Effector memory CD4-positive, alpha-beta T cell (primary cell): ENCODE data around the gene ZC3H4.

Experiments
- DNase-seq, 3 donors: peaks; one replicate each; pipeline ENCODE4 v3.0.0-alpha.2; 2020
- H3K27ac ChIP-seq: 2 replicates; pipeline ENCODE4 v1.7.0; 2013; ENCODE audit warnings: mild to moderate bottlenecking, low read length, moderate library complexity; ENCODE audit not compliant: insufficient read depth, poor library complexity, severe bottlenecking
- H3K27me3 ChIP-seq: replicated peaks from 2 replicates; pipeline ENCODE4 v1.7.0; 2013; ENCODE audit warnings: mild to moderate bottlenecking, low read length; ENCODE audit not compliant: insufficient read depth, control insufficient read depth, poor library complexity, severe bottlenecking
- H3K36me3 ChIP-seq: 2 replicates; pipeline ENCODE4 v1.7.0; 2013; ENCODE audit warnings: mild to moderate bottlenecking, low read length, moderate library complexity; ENCODE audit not compliant: control insufficient read depth, insufficient read depth
- H3K4me1 ChIP-seq: 2 replicates; pipeline ENCODE4 v1.7.0; 2013; ENCODE audit warnings: low read length, mild to moderate bottlenecking; ENCODE audit not compliant: control insufficient read depth, insufficient read depth, poor library complexity, severe bottlenecking
- H3K4me3 ChIP-seq: 2 replicates; pipeline ENCODE4 v1.7.0; 2013; ENCODE audit warnings: low read length, low read depth, mild to moderate bottlenecking; ENCODE audit not compliant: insufficient read depth, poor library complexity, severe bottlenecking
- H3K9me3 ChIP-seq: 2 replicates; pipeline ENCODE4 v1.7.0; 2013; ENCODE audit warnings: mild to moderate bottlenecking, low read length, moderate library complexity; ENCODE audit not compliant: control insufficient read depth

The ZC3H4 gene

GRCh38 chr19:47024502-47024901, 89.1 kb downstream of the ZC3H4 start:
- no peaks in the 10 kb centered on the region for H3K9me3 ChIP-seq
- no peak overlapping the region for H3K4me3 ChIP-seq
- H3K27ac ChIP-seq = no peak overlapping the region
- peaks cover 39% of the 10 kb centered on the region for H3K4me1 ChIP-seq
- no peak for DNase-seq
- H3K27me3 ChIP-seq = peaks cover 60% of the 10 kb centered on the region
- H3K36me3 ChIP-seq = no peaks in the 10 kb centered on the region

DNA sequence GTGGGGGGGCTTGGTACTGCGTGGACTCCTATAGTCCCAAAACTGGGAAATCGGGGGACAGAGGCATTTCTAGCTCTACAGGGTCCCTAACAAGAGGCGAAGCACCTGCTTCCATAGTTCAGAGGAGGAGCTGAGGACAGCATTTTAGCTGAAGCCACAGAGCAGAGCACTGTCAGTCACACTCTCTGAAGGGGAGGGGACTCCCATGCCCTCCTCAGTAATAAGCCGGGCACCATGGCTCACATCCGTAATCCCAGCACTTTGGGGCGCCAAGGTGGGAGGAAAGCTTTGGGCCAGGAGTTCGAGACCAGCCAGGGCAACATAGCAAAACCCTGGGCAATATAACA, 90.2 kb downstream of the ZC3H4 start:
- H3K9me3 ChIP-seq = no peaks in the 10 kb centered on the region
- no peak overlapping the region for H3K4me3 ChIP-seq
- DNase-seq = no peak
- H3K4me1 ChIP-seq = peaks cover 42% of the 10 kb centered on the region
- H3K27me3 ChIP-seq = peaks cover 60% of the 10 kb centered on the region
- no peaks in the 10 kb centered on the region for H3K36me3 ChIP-seq
- H3K27ac ChIP-seq = no peak overlapping the region

- Histone ChIP-seq H3K9me3 (no peaks in the 10 kb centered on the region), H3K4me3 (no peak overlapping the region), H3K36me3 (no peaks in the 10 kb centered on the region), H3K27ac (no peak overlapping the region), H3K27me3 (peaks cover 56% of the 10 kb centered on the region), H3K4me1 (peaks cover 42% of the 10 kb centered on the region)
- no peak for DNase-seq
Observed at GRCh38 chr19:47022541-47023447, 90.8 kb downstream of the ZC3H4 start.

DNA sequence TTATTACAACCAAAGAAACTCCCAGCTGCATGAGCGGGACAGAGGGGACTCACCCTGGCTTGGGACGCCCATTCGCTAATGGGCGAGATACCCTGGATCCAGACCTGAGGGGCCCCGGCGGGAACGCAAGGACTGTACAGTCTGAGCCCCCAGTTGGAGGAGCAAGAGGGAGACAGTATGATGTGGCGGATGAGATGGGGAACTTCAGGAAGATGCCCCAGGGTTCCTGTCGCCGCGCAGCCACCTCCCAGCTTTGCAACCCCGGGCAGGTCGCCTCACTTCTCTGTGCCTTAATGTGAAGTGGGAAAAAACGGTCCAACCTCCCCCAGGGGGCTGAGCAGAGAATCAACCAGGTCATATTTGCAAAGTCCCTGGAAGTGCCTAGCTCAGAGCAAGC, 91.4 kb downstream of the ZC3H4 start:
- H3K36me3 ChIP-seq = no peaks in the 10 kb centered on the region
- H3K9me3 ChIP-seq = no peaks in the 10 kb centered on the region
- H3K4me3 ChIP-seq = no peak overlapping the region
- no peak for DNase-seq
- H3K27ac ChIP-seq = no peak overlapping the region
- H3K27me3 ChIP-seq = peaks cover 52% of the 10 kb centered on the region
- peaks cover 42% of the 10 kb centered on the region for H3K4me1 ChIP-seq

- Histone ChIP-seq H3K36me3 (no peaks in the 10 kb centered on the region), H3K9me3 (no peaks in the 10 kb centered on the region), H3K4me3 (no peak overlapping the region), H3K27me3 (peaks cover 49% of the 10 kb centered on the region), H3K4me1 (peaks cover 42% of the 10 kb centered on the region), H3K27ac (no peak overlapping the region)
- DNase-seq = no peak
Observed at GRCh38 chr19:47021536-47022139, 91.9 kb downstream of the ZC3H4 start.

DNA sequence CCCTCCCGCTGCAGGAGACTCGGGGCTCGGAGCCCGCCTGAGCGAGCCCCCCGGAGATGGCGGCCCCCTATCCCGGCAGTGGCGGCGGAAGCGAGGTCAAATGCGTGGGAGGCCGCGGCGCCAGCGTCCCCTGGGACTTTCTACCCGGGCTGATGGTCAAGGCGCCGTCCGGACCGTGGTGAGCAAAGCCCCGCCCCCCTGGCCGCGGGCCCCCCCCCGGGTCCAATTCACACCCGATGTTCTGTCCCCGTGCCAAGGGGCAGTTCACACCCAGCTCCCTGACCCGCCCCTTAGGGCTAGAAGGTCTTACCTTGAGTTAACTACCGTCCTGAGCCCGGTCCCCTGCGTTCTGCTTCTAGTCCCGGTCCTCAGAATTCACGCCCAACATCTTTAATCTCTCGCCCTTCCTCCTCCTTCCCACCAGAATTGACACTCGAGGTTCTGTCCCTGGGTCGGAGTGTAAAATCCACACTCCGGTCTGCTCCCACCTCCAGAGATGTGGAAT, 92.5 kb downstream of the ZC3H4 start:
- H3K4me3 ChIP-seq = peak overlapping the region; percentile 39
- no peaks in the 10 kb centered on the region for H3K36me3 ChIP-seq
- DNase-seq = no peak
- H3K27me3 ChIP-seq = peaks cover 49% of the 10 kb centered on the region
- no peak overlapping the region for H3K27ac ChIP-seq
- no peaks in the 10 kb centered on the region for H3K9me3 ChIP-seq
- H3K4me1 ChIP-seq = peaks cover 42% of the 10 kb centered on the region

GRCh38 chr19:47020132-47020805, 93.3 kb downstream of the ZC3H4 start:
- no peak for DNase-seq
- Histone ChIP-seq H3K9me3 (no peaks in the 10 kb centered on the region), H3K27me3 (peaks cover 49% of the 10 kb centered on the region), H3K36me3 (no peaks in the 10 kb centered on the region), H3K4me3 (no peak overlapping the region), H3K4me1 (peaks cover 42% of the 10 kb centered on the region), H3K27ac (no peak overlapping the region)

GRCh38 chr19:47019431-47020041, 94.0 kb downstream of the ZC3H4 start, which contains the start of gene NPAS1:
NPAS1 (plus strand) TSS chr19:47019837; CDS start chr19:47021048, 1,211 bp downstream.
- no peak for DNase-seq
- Histone ChIP-seq H3K4me1 (peaks cover 42% of the 10 kb centered on the region), H3K4me3 (no peak within 1 kb of the TSS), H3K36me3 (no peaks in the 10 kb centered on the region), H3K27ac (no peak within 1 kb of the TSS), H3K9me3 (no peaks in the 10 kb centered on the region), H3K27me3 (peaks cover 49% of the 10 kb centered on the region)

DNA sequence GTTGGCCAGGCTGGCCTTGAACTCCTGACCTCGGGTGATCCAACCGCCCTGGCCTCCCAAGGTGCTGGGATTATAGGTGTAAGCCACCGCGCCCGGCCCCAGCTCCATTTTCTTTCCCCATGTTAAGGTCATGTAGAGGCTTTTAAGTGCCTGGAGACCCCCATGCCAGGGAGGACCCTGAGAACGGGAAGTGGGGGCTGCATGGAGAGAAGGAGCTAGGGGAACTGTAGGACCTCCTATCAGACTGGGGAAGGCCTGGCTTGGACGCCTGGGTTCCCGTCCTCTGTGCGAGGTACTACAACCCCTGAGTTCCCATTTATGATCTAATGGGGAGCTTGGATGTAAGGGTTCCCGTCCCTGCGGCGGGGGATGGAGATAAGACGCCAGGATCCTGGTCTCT, 94.7 kb downstream of the ZC3H4 start:
- peaks cover 42% of the 10 kb centered on the region for H3K4me1 ChIP-seq
- no peaks in the 10 kb centered on the region for H3K9me3 ChIP-seq
- no peak overlapping the region for H3K4me3 ChIP-seq
- H3K36me3 ChIP-seq = no peaks in the 10 kb centered on the region
- peaks cover 45% of the 10 kb centered on the region for H3K27me3 ChIP-seq
- DNase-seq = no peak
- H3K27ac ChIP-seq = no peak overlapping the region
